Measurements from ENCODE around the gene SULT6B1. TPM values are rescaled to one million over a fixed set of nuclear protein-coding genes. Genes with fewer than 3 reads are reported as not detected.

The SULT6B1 gene
- total and polyA plus RNA-seq, 12 donors: not detected

DNA sequence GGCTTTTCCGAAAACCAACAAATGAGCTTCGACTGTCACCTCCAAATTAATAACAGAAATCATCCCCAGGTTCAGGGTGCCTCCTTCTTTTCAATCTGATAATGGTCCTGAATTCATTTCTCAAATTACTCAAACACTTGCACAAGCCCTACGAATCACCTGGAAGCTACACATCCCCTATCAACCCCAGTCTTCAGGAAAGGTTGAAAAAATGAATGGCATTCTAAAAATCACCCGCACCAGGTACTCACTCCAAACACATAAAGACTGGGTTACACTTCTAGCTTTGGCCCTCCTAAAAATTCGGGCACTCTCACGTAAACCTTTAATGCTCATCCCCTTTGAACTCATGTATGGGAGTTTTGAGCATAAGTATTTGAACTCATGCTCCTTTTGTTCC lies 55.6 kb downstream of the SULT6B1 start:
- no peak for DNase-seq
- intact Hi-C loops (cut with DNase I): no loop called here
- no peaks in the 10 kb centered on the region for H3K4me1 ChIP-seq
- TF ChIP-seq, protein P1, sequence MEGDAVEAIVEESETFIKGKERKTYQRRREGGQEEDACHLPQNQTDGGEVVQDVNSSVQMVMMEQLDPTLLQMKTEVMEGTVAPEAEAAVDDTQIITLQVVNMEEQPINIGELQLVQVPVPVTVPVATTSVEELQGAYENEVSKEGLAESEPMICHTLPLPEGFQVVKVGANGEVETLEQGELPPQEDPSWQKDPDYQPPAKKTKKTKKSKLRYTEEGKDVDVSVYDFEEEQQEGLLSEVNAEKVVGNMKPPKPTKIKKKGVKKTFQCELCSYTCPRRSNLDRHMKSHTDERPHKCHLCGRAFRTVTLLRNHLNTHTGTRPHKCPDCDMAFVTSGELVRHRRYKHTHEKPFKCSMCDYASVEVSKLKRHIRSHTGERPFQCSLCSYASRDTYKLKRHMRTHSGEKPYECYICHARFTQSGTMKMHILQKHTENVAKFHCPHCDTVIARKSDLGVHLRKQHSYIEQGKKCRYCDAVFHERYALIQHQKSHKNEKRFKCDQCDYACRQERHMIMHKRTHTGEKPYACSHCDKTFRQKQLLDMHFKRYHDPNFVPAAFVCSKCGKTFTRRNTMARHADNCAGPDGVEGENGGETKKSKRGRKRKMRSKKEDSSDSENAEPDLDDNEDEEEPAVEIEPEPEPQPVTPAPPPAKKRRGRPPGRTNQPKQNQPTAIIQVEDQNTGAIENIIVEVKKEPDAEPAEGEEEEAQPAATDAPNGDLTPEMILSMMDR (IDR thresholded peaks at IDR 0.05): no peak
- WGBS, 2 donors: 97 to 98% methylated on average over 6 of the region's 6 CpGs
- peaks cover 0 to 100% (median 69%) of the 10 kb centered on the region in 9 donors for H3K36me3 ChIP-seq
- H3K27ac ChIP-seq: no peak overlapping the region
- no peak for ATAC-seq
- H3K9me3 ChIP-seq: no peaks in the 10 kb centered on the region
- no peaks in the 10 kb centered on the region for H3K27me3 ChIP-seq
- no peak overlapping the region for H3K4me3 ChIP-seq

- TF ChIP-seq, protein P1 (IDR thresholded peaks at IDR 0.05): no peak
- H3K36me3 ChIP-seq: peaks cover 0 to 100% (median 43%) of the 10 kb centered on the region in 9 donors
- WGBS, 2 donors: 94 to 95% methylated on average over 2 of the region's 2 CpGs
Observed at GRCh38 chr2:37125416-37125815, 63.1 kb downstream of the SULT6B1 start.

GRCh38 chr2:37119157-37119556 lies 69.3 kb downstream of the SULT6B1 start:
- ATAC-seq (no peak), DNase-seq (no peak)
- no peak overlapping the region for H3K4me3 ChIP-seq
- no peaks in the 10 kb centered on the region for H3K27me3 ChIP-seq
- peaks cover 0 to 100% (median 16%) of the 10 kb centered on the region in 9 donors for H3K36me3 ChIP-seq
- H3K9me3 ChIP-seq: no peaks in the 10 kb centered on the region
- TF ChIP-seq, protein P1 (IDR thresholded peaks at IDR 0.05): no peak
- no peaks in the 10 kb centered on the region for H3K4me1 ChIP-seq
- WGBS, 2 donors: 96 to 97% methylated on average over 5 of the region's 5 CpGs
- intact Hi-C loops (cut with DNase I): no loop called here
- no peak overlapping the region for H3K27ac ChIP-seq

More at GRCh38 chr2:37125416-37125815, 63.1 kb downstream of the SULT6B1 start:
- Histone ChIP-seq H3K9me3 (no peaks in the 10 kb centered on the region), H3K27ac (no peak overlapping the region), H3K27me3 (no peaks in the 10 kb centered on the region), H3K4me1 (no peaks in the 10 kb centered on the region), H3K4me3 (no peak overlapping the region)
- DNase-seq (no peak), ATAC-seq (no peak)
- intact Hi-C loops (cut with DNase I): no loop called here

Other genes with a start within 250 kb of the SULT6B1 start
- 100 to 1,000 TPM in 2 of 10 donors, 10 to 100 TPM in 8; 37.0 to 102 (median 67.8) TPM for gene STRN, start 222.1 kb downstream of the SULT6B1 start, total RNA-seq
- 10 to 100 TPM in 1 of 2 donors, 1 to 10 TPM in 1; 8.6 to 12.2 TPM for gene STRN, start 222.1 kb downstream of the SULT6B1 start, polyA plus RNA-seq
- 10 to 100 TPM; 14.7 to 27.4 (median 18.2) TPM for gene HEATR5B, start 104.3 kb downstream of the SULT6B1 start, total RNA-seq
- gene HEATR5B, start 104.3 kb downstream of the SULT6B1 start, polyA plus RNA-seq: 10 to 100 TPM in 1 of 2 donors, 1 to 10 TPM in 1; 3.7 to 10.6 TPM
- 1 to 10 TPM; 3.9 to 6.1 (median 5.7) TPM for gene GPATCH11, start 104.2 kb downstream of the SULT6B1 start, total RNA-seq
- gene GPATCH11, start 104.2 kb downstream of the SULT6B1 start, polyA plus RNA-seq: 1 to 10 TPM; 2.6 to 4.0 TPM
- gene EIF2AK2, start 31.7 kb downstream of the SULT6B1 start, total RNA-seq: 10 to 100 TPM; 18.6 to 31.1 (median 24.2) TPM
- gene EIF2AK2, start 31.7 kb downstream of the SULT6B1 start, polyA plus RNA-seq: 1 to 10 TPM; 2.4 to 5.7 TPM
- gene CEBPZOS, start 7.8 kb upstream of the SULT6B1 start, total RNA-seq: 10 to 100 TPM; 54.2 to 68.2 (median 60.3) TPM
- gene CEBPZOS, start 7.8 kb upstream of the SULT6B1 start, polyA plus RNA-seq: 100 to 1,000 TPM in 1 of 2 donors, 10 to 100 TPM in 1; 27.3 to 190 TPM
- 10 to 100 TPM; 22.4 to 35.0 (median 27.2) TPM for gene CEBPZ, start 42.9 kb upstream of the SULT6B1 start, total RNA-seq
- 10 to 100 TPM; 32.6 to 42.9 TPM for gene CEBPZ, start 42.9 kb upstream of the SULT6B1 start, polyA plus RNA-seq
- 10 to 100 TPM; 21.3 to 30.5 (median 26.8) TPM for gene NDUFAF7, start 43.0 kb upstream of the SULT6B1 start, total RNA-seq
- 10 to 100 TPM; 13.1 to 23.3 TPM for gene NDUFAF7, start 43.0 kb upstream of the SULT6B1 start, polyA plus RNA-seq
- 10 to 100 TPM in 9 of 10 donors, 1 to 10 TPM in 1; 9.3 to 21.6 (median 13.2) TPM for gene PRKD3, start 136.2 kb upstream of the SULT6B1 start, total RNA-seq
- 1 to 10 TPM; 4.4 to 7.0 TPM for gene PRKD3, start 136.2 kb upstream of the SULT6B1 start, polyA plus RNA-seq
- gene QPCT, start 156.0 kb upstream of the SULT6B1 start, total RNA-seq: 1 to 10 TPM in 8 of 10 donors, under 1 TPM in 2; 0.54 to 8.1 (median 2.4) TPM
- gene QPCT, start 156.0 kb upstream of the SULT6B1 start, polyA plus RNA-seq: 1 to 10 TPM in 1 of 2 donors, under 1 TPM in 1; 0.95 to 3.5 TPM